Omental fat pad (tissue), 4 donors: ENCODE results near the gene WNT5A. TPM values are rescaled to one million over a fixed set of nuclear protein-coding genes. Genes with fewer than 3 reads are reported as not detected.

ENCODE experiments used
- ATAC-seq: fragments of 150-250 bp; one replicate; pipeline ENCODE4 v1.9.1; 2016; ENCODE audit warnings: mild to moderate bottlenecking, moderate library complexity; ENCODE audit not compliant: low FRiP score
- DNase-seq: peaks from one replicate; pipeline ENCODE4 v3.0.0-alpha.2; 2019; ENCODE audit warnings: low spot score
- CTCF ChIP-seq, 3 donors: fragments of 450-650 bp; IDR thresholded peaks; one replicate each; pipeline ENCODE4 v1.5.1; 2016 to 2017; ENCODE audit warnings: antibody characterized with exemption in 3 of 3, mild to moderate bottlenecking in 3 of 3, moderate library complexity in 2 of 3
- total RNA-seq, 4 donors: library from RNA; depleted of rRNA; stranded (reverse); fragments of >200 nt; gene quantifications; one replicate each; pipeline ENCODE4 v1.1.0, GENCODE V29; 2016

Gene WNT5A
- total RNA-seq, 4 donors from 2014 or later: 2.5 to 52.0 (median 7.3) TPM

DNA sequence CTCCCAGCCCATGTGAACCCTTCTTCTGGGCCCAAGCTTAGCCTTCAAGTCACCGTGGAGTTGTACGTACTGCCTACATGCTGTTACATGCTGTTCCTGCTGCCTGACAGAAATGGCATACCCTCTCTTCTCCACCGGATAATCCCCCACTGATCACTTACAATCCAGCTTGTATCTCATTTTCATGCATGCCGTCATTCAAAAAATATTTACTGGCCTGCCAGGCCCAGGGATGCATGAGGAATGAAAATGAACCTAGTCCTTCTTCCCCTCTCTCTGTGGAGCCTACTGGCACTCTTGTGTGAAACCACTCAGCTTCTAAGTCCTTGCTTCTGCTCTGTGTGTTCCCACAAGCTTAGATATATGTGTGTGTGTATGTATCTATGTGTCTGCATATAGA is 60.6 kb downstream of the WNT5A start:
- no peak for ATAC-seq
- DNase-seq: no peak
- no peak for TF ChIP-seq CTCF (IDR thresholded peaks at IDR 0.05)

DNA sequence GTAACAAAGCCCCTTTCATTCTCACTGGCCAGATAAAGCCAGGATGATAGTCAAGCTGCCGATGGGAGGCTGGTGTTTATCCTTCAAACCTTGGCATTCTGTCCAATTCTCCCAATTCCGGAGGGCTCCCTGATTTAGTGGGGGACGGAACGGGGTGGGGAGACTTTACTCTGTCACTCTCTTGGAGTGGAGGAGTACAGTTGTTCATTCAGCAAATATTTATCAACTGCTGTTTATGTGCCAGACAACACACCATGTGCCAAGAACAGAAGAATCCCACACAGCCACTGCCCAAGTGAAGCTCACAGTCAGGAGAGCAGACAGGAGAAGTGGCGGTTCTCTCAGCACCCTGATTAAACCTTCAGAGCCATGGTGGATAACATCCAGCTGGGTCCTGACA is 63.3 kb downstream of the WNT5A start:
- no peak for ATAC-seq
- no peak for TF ChIP-seq CTCF (IDR thresholded peaks at IDR 0.05)
- no peak for DNase-seq

GRCh38 chr3:55417211-55417610 is 69.9 kb downstream of the WNT5A start:
- no peak for TF ChIP-seq CTCF (IDR thresholded peaks at IDR 0.05)
- DNase-seq (no peak), ATAC-seq (no peak)

GRCh38 chr3:55416331-55416821 is 70.7 kb downstream of the WNT5A start:
- no peak for ATAC-seq
- TF ChIP-seq CTCF (IDR thresholded peaks at IDR 0.05): no peak

More at GRCh38 chr3:55416331-55416821, 70.7 kb downstream of the WNT5A start:
- no peak for DNase-seq
